Lung (tissue), 12 donors: Measurements from ENCODE around the gene ERC2. TPM values are rescaled to one million over a fixed set of nuclear protein-coding genes. Genes with fewer than 3 reads are reported as not detected.

Experiments used
- ATAC-seq: fragments of 200-7000 bp; cut with Tn5 transposase; one replicate; pipeline ENCODE4 v1.9.1; 2020; ENCODE audit warnings: moderate number of reproducible peaks; ENCODE audit not compliant: insufficient read depth, low FRiP score
- DNase-seq, 3 donors: peaks; one replicate each; pipeline ENCODE4 v3.0.0-alpha.2; 2013 to 2017
- H3K27ac ChIP-seq, 2 donors: one replicate each; pipeline ENCODE4 v1.5.1; 2013; ENCODE audit warnings: mild to moderate bottlenecking in 2 of 2, moderate library complexity in 2 of 2, control low read depth in 1 of 2, inconsistent platforms in 1 of 2, low read depth in 1 of 2, low read length in 1 of 2
- H3K27me3 ChIP-seq, 3 donors: one replicate each; pipeline ENCODE4 v1.5.1; 2013; ENCODE audit warnings: low read length in 2 of 3; ENCODE audit not compliant: control insufficient read depth in 3 of 3, insufficient read depth in 3 of 3
- H3K36me3 ChIP-seq, 4 donors: one replicate each; pipeline ENCODE4 v1.5.1; 2013; ENCODE audit warnings: low read length in 4 of 4, mild to moderate bottlenecking in 1 of 4, moderate library complexity in 1 of 4; ENCODE audit not compliant: control insufficient read depth in 4 of 4, insufficient read depth in 4 of 4
- H3K4me1 ChIP-seq, 5 donors: one replicate each; pipeline ENCODE4 v1.5.1; 2013; ENCODE audit warnings: low read length in 5 of 5, mild to moderate bottlenecking in 2 of 5, moderate library complexity in 1 of 5; ENCODE audit not compliant: control insufficient read depth in 5 of 5, insufficient read depth in 5 of 5
- H3K4me3 ChIP-seq: one replicate; pipeline ENCODE4 v1.5.1; 2013; ENCODE audit warnings: mild to moderate bottlenecking, control low read depth, moderate library complexity
- H3K9ac ChIP-seq, 2 donors: one replicate each; pipeline ENCODE4 v1.5.1; 2013; ENCODE audit warnings: low read length in 2 of 2, control low read depth in 1 of 2; ENCODE audit not compliant: insufficient read depth in 1 of 2
- H3K9me3 ChIP-seq, 4 donors: one replicate each; pipeline ENCODE4 v1.5.1; 2013; ENCODE audit warnings: low read length in 3 of 4, mild to moderate bottlenecking in 1 of 4, moderate library complexity in 1 of 4; ENCODE audit not compliant: control insufficient read depth in 4 of 4, insufficient read depth in 3 of 4
- WGBS, 2 donors: extraction: QIAGEN DNeasy Blood & Tissue Kit; methylation state at CpG; one replicate each; pipeline ENCODE4 v1.1.7; 2013; 5-methylcytosine and 5-hydroxymethylcytosine counted together
- polyA plus RNA-seq, 2 donors: library from polyadenylated mRNA; stranded (reverse); fragments of 200-250 nt; gene quantifications; one replicate each; pipeline ENCODE4 v1.2.1, GENCODE V29; 2013
- total RNA-seq, 2 donors: library from RNA; depleted of rRNA in 1 of 2; stranded (reverse); fragments of >200 nt in 1 of 2; gene quantifications; one replicate each; pipeline ENCODE4 v1.2.1, GENCODE V29; 2014 to 2021
- TF ChIP-seq, protein P1 (sequence below): IDR thresholded peaks from 2 replicates; pipeline ENCODE4 v1.5.1; 2012; ENCODE audit warnings: mild to moderate bottlenecking; ENCODE audit errors: control extremely low read depth, extremely low read depth
- donor health status: control.
- donor health status: control.
- donor health status: Bipolar disorder and iron deficiency.
- donor health status: healthy.
- donor health status: DM: yes; HTN: yes; CAD: no.

ERC2 gene
- total and polyA plus RNA-seq, 4 donors, result 0.20 to 3.5 (median 0.97) TPM

DNA sequence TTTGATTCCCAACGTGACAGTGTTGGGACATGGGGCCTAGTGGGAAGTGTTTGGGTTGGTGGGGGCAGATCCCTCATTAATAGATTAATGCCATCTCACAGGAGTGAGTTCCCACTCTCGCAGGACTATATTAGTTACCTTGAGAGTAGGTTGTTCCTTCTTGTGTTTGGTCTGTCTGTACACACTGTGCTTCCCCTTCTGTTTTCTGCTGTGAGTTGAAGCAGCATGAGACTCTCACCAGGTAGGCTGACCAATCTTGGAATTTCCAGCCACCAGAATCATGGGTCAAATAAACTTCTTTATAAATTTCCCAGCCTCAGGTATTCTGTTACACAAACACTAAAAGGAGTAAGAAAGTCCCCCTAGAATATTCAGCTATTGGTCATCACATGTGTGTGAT is 145.4 kb downstream of the ERC2 start:
- ATAC-seq (no peak), DNase-seq (no peak)
- Histone ChIP-seq H3K36me3 (no peaks in the 10 kb centered on the region), H3K27me3 (no peaks in the 10 kb centered on the region), H3K4me1 (peaks cover 0 to 5% (median 0%) of the 10 kb centered on the region in 5 donors), H3K9me3 (no peaks in the 10 kb centered on the region), H3K4me3 (no peak overlapping the region), H3K27ac (no peak overlapping the region), H3K9ac (no peak overlapping the region)
- TF ChIP-seq, protein P1, sequence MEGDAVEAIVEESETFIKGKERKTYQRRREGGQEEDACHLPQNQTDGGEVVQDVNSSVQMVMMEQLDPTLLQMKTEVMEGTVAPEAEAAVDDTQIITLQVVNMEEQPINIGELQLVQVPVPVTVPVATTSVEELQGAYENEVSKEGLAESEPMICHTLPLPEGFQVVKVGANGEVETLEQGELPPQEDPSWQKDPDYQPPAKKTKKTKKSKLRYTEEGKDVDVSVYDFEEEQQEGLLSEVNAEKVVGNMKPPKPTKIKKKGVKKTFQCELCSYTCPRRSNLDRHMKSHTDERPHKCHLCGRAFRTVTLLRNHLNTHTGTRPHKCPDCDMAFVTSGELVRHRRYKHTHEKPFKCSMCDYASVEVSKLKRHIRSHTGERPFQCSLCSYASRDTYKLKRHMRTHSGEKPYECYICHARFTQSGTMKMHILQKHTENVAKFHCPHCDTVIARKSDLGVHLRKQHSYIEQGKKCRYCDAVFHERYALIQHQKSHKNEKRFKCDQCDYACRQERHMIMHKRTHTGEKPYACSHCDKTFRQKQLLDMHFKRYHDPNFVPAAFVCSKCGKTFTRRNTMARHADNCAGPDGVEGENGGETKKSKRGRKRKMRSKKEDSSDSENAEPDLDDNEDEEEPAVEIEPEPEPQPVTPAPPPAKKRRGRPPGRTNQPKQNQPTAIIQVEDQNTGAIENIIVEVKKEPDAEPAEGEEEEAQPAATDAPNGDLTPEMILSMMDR, result no peak
- WGBS, 2 donors, result 78 to 92% methylated on average over 2 of the region's 2 CpGs

DNA sequence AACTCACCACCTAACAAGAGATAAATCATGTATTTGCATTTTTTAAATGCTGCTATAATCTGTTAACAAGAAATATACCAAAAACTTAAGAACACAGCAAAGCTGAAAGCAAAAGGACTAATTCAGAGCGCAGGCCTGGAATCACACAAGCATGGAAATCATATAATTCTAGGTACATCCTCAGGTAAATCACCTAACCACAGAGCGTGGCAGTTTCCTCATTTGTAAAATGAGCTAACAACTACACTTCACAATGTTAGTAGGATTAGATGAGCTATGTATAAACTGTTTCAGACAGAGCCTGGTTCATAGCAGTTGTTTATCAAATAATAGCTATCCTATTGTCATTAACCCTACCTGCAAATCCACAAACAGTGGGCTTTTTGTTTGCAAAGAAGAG is 146.4 kb downstream of the ERC2 start:
- H3K9me3 ChIP-seq, result no peaks in the 10 kb centered on the region
- H3K4me1 ChIP-seq, result peaks cover 0 to 5% (median 0%) of the 10 kb centered on the region in 5 donors
- TF ChIP-seq, protein P1, result no peak
- no peak overlapping the region for H3K27ac ChIP-seq
- H3K36me3 ChIP-seq, result no peaks in the 10 kb centered on the region
- H3K4me3 ChIP-seq, result no peak overlapping the region
- DNase-seq, result no peak
- WGBS, 2 donors, result 86 to 91% methylated on average over 2 of the region's 2 CpGs
- ATAC-seq, result no peak
- no peak overlapping the region for H3K9ac ChIP-seq
- H3K27me3 ChIP-seq, result no peaks in the 10 kb centered on the region

DNA sequence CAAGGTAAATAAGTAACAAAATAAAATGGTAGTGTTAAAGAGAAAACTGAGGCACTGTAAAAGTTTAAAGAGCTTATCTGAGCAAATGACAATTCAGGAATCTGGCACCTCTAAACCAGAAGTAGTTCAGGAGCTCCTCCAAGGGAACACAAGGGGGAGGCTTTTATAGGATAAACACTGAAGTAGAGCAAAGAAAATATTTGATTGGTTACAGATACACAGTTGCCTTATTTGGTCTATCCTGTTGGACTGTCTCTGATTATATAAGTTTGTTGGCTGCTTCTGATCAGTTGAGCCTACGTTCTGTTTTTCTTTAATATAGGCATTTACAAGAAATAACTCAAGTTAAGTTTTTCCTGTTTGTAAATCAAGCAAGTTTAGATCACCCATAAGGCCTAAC is 146.9 kb downstream of the ERC2 start:
- no peak overlapping the region for H3K4me3 ChIP-seq
- DNase-seq, result peak in 2 of 3 donors; percentile 50 to 53
- no peaks in the 10 kb centered on the region for H3K9me3 ChIP-seq
- no peaks in the 10 kb centered on the region for H3K27me3 ChIP-seq
- TF ChIP-seq, protein P1, result no peak
- no peaks in the 10 kb centered on the region for H3K36me3 ChIP-seq
- ATAC-seq, result no peak
- H3K4me1 ChIP-seq, result peaks cover 0 to 5% (median 0%) of the 10 kb centered on the region in 5 donors
- H3K9ac ChIP-seq, result no peak overlapping the region
- WGBS, 2 donors, result 38 to 75% methylated on average over 1 of the region's 1 CpG
- H3K27ac ChIP-seq, result no peak overlapping the region

DNA sequence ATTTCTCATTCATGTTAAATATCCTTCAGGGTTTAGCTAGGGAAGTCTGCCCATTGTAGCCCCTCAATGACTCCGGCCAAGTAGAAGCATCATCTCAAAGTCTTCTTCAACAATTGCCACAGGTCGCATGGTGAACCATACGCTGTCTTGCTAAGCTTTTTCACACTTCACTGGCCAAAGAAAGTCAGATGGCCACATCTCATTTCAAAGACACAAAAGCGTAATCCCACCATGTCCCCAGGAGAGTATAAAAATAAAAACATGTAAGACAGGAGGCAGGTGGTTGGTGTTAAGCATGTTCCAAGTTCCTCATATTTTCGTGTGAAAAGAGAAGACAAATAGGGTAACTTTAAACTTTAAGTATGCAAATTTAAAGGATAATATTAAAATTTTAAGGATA is 147.4 kb downstream of the ERC2 start:
- no peak overlapping the region for H3K27ac ChIP-seq
- H3K9ac ChIP-seq, result no peak overlapping the region
- H3K4me3 ChIP-seq, result no peak overlapping the region
- no peaks in the 10 kb centered on the region for H3K9me3 ChIP-seq
- no peak for DNase-seq
- peaks cover 0 to 5% (median 0%) of the 10 kb centered on the region in 5 donors for H3K4me1 ChIP-seq
- H3K27me3 ChIP-seq, result no peaks in the 10 kb centered on the region
- 80% methylated on average over 5 of the region's 5 CpGs for WGBS, 2 donors
- no peaks in the 10 kb centered on the region for H3K36me3 ChIP-seq
- no peak for ATAC-seq
- TF ChIP-seq, protein P1, result no peak
